GM23338 (cell line): ENCODE data around the gene SLC26A5. TPM values are rescaled to one million over a fixed set of nuclear protein-coding genes. Genes with fewer than 3 reads are reported as not detected.

Experiments
- ATAC-seq: fragments of 200-7000 bp; cut with Tn5 transposase; 3 replicates; pipeline ENCODE4 v1.9.1; 2020
- DNase-seq: peaks from one replicate; pipeline ENCODE4 v3.0.0-alpha.2; 2015; ENCODE audit warnings: low spot score
- H2AFZ ChIP-seq: fragments of 200-600 bp; sonication (generic); 2 replicates; pipeline ENCODE4 v1.8.0; 2016; ENCODE audit warnings: antibody characterized with exemption, mild to moderate bottlenecking, moderate library complexity
- H3F3A ChIP-seq: fragments of 200-600 bp; sonication (generic); replicated peaks from 2 replicates; pipeline ENCODE4 v1.8.0; 2017; ENCODE audit warnings: antibody characterized with exemption, mixed run types, low read depth
- H3K27ac ChIP-seq: fragments of 200-600 bp; sonication (generic); 2 replicates; pipeline ENCODE4 v1.6.1; 2016; ENCODE audit warnings: low read depth
- H3K27me3 ChIP-seq: fragments of 200-600 bp; sonication (generic); 2 replicates; pipeline ENCODE4 v1.8.0; 2016; ENCODE audit warnings: mild to moderate bottlenecking, mixed run types, moderate library complexity; ENCODE audit not compliant: insufficient read depth
- H3K36me3 ChIP-seq: fragments of 200-600 bp; sonication (generic); 2 replicates; pipeline ENCODE4 v1.8.0; 2016; ENCODE audit warnings: mild to moderate bottlenecking; ENCODE audit not compliant: insufficient read depth
- H3K4me1 ChIP-seq: fragments of 200-600 bp; sonication (generic); 2 replicates; pipeline ENCODE4 v1.8.0; 2016; ENCODE audit warnings: mild to moderate bottlenecking, moderate library complexity; ENCODE audit not compliant: insufficient read depth
- H3K4me2 ChIP-seq: fragments of 200-600 bp; sonication (generic); 2 replicates; pipeline ENCODE4 v1.7.1; 2017; ENCODE audit warnings: mixed run types
- H3K4me3 ChIP-seq: fragments of 200-600 bp; sonication (generic); 2 replicates; pipeline ENCODE4 v1.6.1; 2016; ENCODE audit warnings: mixed run types
- H3K79me2 ChIP-seq: fragments of 200-600 bp; sonication (generic); replicated peaks from 2 replicates; pipeline ENCODE4 v1.8.0; 2017; ENCODE audit warnings: mild to moderate bottlenecking; ENCODE audit not compliant: insufficient read depth
- H3K9me2 ChIP-seq: fragments of 200-600 bp; sonication (generic); 2 replicates; pipeline ENCODE4 v1.8.0; 2017; ENCODE audit not compliant: insufficient read depth
- H4K20me1 ChIP-seq: fragments of 200-600 bp; sonication (generic); replicated peaks from 2 replicates; pipeline ENCODE4 v1.8.0; 2017; ENCODE audit warnings: mild to moderate bottlenecking; ENCODE audit not compliant: insufficient read depth
- H3K27ac Mint-ChIP-seq: 2 replicates; pipeline ENCODE4 v1.8.0; 2020; ENCODE audit warnings: inconsistent platforms, mild to moderate bottlenecking, moderate library complexity, mixed read lengths
- H3K27me3 Mint-ChIP-seq: 3 replicates; pipeline ENCODE4 v1.8.0; 2022; ENCODE audit warnings: low read depth, mild to moderate bottlenecking, moderate library complexity, mixed read lengths, inconsistent platforms; ENCODE audit not compliant: insufficient read depth, poor library complexity
- H3K36me3 Mint-ChIP-seq: 3 replicates; pipeline ENCODE4 v1.8.0; 2021; ENCODE audit warnings: low read depth, mild to moderate bottlenecking, inconsistent platforms, moderate library complexity, mixed read lengths
- H3K4me1 Mint-ChIP-seq: 3 replicates; pipeline ENCODE4 v1.8.0; 2020; ENCODE audit warnings: mild to moderate bottlenecking, inconsistent platforms, mixed read lengths
- H3K4me3 Mint-ChIP-seq: 3 replicates; pipeline ENCODE4 v1.8.0; 2021; ENCODE audit warnings: moderate library complexity, mild to moderate bottlenecking, inconsistent platforms, mixed read lengths
- H3K9me3 Mint-ChIP-seq: 3 replicates; pipeline ENCODE4 v1.8.0; 2020; ENCODE audit warnings: moderate library complexity, mild to moderate bottlenecking, inconsistent platforms, mixed read lengths
- CREB1 ChIP-seq: fragments of 250-450 bp; sonication (Bioruptor Pico); IDR thresholded peaks from 2 replicates; pipeline ENCODE4 v1.5.0; 2020; ENCODE audit warnings: low read depth, mild to moderate bottlenecking, moderate library complexity
- CTCF ChIP-seq, 2 experiments: fragments of 200-600 bp in 1 of 2; sonication (generic) in 1 of 2; conservative IDR thresholded peaks; 2 replicates each; pipeline versions ENCODE4 v1.5.1 to v1.6.1; 2016 to 2017; ENCODE audit warnings: antibody characterized with exemption in 2 of 2, low read depth in 2 of 2, mild to moderate bottlenecking in 2 of 2, moderate library complexity in 1 of 2
- EZH2 ChIP-seq: fragments of 200-600 bp; sonication (generic); IDR thresholded peaks from one replicate; pipeline ENCODE4 v1.8.0; 2017; ENCODE audit warnings: antibody characterized with exemption, mild to moderate bottlenecking, low read depth; ENCODE audit not compliant: unreplicated experiment
- EZH2phosphoT487 ChIP-seq: fragments of 200-600 bp; sonication (generic); IDR thresholded peaks from one replicate; pipeline ENCODE4 v1.8.1; 2018; ENCODE audit warnings: antibody characterized with exemption; ENCODE audit not compliant: unreplicated experiment
- JUNB ChIP-seq: IDR thresholded peaks from one replicate; pipeline ENCODE4 v1.6.1; 2016; ENCODE audit warnings: antibody characterized with exemption; ENCODE audit not compliant: unreplicated experiment
- NANOG ChIP-seq: IDR thresholded peaks from 2 replicates; pipeline ENCODE4 v1.6.1; 2016; ENCODE audit warnings: antibody characterized with exemption, borderline replicate concordance
- POLR2AphosphoS5 ChIP-seq: IDR thresholded peaks from 2 replicates; pipeline ENCODE4 v1.6.1; 2016; ENCODE audit warnings: antibody characterized with exemption, low read depth
- REST ChIP-seq: IDR thresholded peaks from one replicate; pipeline ENCODE4 v1.6.1; 2018; ENCODE audit warnings: antibody characterized with exemption; ENCODE audit not compliant: unreplicated experiment
- STAT1 ChIP-seq: IDR thresholded peaks from one replicate; pipeline ENCODE4 v1.6.1; 2016; ENCODE audit warnings: antibody characterized with exemption; ENCODE audit not compliant: unreplicated experiment
- ZNF114 ChIP-seq: fragments of 250-450 bp; sonication (Bioruptor Pico); IDR thresholded peaks from 2 replicates; pipeline ENCODE4 v1.5.0; 2020; ENCODE audit warnings: mild to moderate bottlenecking, moderate library complexity
- ZNF331 ChIP-seq: fragments of 250-450 bp; sonication (Bioruptor Pico); IDR thresholded peaks from 2 replicates; pipeline ENCODE4 v1.5.0; 2020; ENCODE audit warnings: low read depth, mild to moderate bottlenecking, moderate library complexity
- ZNF462 ChIP-seq: fragments of 250-450 bp; sonication (Bioruptor Pico); IDR thresholded peaks from 2 replicates; pipeline ENCODE4 v1.5.0; 2020; ENCODE audit warnings: mild to moderate bottlenecking, moderate library complexity
- polyA plus RNA-seq: library from polyadenylated mRNA; unstranded; fragments of >200 nt; fragmentation: Nextera tagmentation; extraction: Ambion mirVana; gene quantifications from 2 replicates; pipeline ENCODE4 v1.2.1, GENCODE V29; 2016
- total RNA-seq: library from RNA; depleted of rRNA; stranded (reverse); fragments of >200 nt; shearing (Covaris generic); gene quantifications from 2 replicates; pipeline ENCODE4 v1.2.3, GENCODE V29; 2014

Gene SLC26A5
- total and polyA plus RNA-seq, 2 experiments from 2014 or later, result 0.49 to 1.0 TPM

GRCh38 chr7:103348959-103349358 is 97.0 kb downstream of the SLC26A5 start (continued):
- TF ChIP-seq ZNF462 (CRISPR knock-in tag) (no peak), REST (no peak), EZH2phosphoT487 (no peak), CREB1 (CRISPR knock-in tag) (no peak), STAT1 (no peak), ZNF114 (CRISPR knock-in tag) (no peak)

GRCh38 chr7:103348452-103348851 is 97.6 kb downstream of the SLC26A5 start:
- no peaks in the 10 kb centered on the region for H3K9me2 ChIP-seq
- H3K36me3 Mint-ChIP-seq, result peaks cover 13% of the 10 kb centered on the region
- no peaks in the 10 kb centered on the region for H3K27me3 ChIP-seq
- H3K79me2 ChIP-seq, result peaks cover 70% of the 10 kb centered on the region
- peaks cover 16% of the 10 kb centered on the region for H3K4me1 Mint-ChIP-seq
- H3K27ac Mint-ChIP-seq, result 0 out of 2 replicates have a peak overlapping the region, but pooled peaks have one; percentile 26
- no peaks in the 10 kb centered on the region for H3K9me3 Mint-ChIP-seq
- peak overlapping the region; percentile 92 for H3K4me2 ChIP-seq
- peaks cover 14% of the 10 kb centered on the region; the same call in 1 of the 2 replicates for H3K4me1 ChIP-seq
- DNase-seq (no peak), ATAC-seq (no peak)
- peak overlapping the region; percentile 75 for H3K4me3 ChIP-seq
- no peaks in the 10 kb centered on the region for H3K36me3 ChIP-seq
- H3K27me3 Mint-ChIP-seq, result peaks cover 10% of the 10 kb centered on the region
- no peak overlapping the region for H2AFZ ChIP-seq
- H4K20me1 ChIP-seq, result peaks cover 24% of the 10 kb centered on the region
- no peak overlapping the region for H3K27ac ChIP-seq
- no peaks in the 10 kb centered on the region for H3F3A ChIP-seq
- H3K4me3 Mint-ChIP-seq, result peak overlapping the region; percentile 99
- TF ChIP-seq JUNB (no peak), CREB1 (CRISPR knock-in tag) (no peak), CTCF (conservative IDR thresholded peaks at IDR 0.05; ENCODE audit: low read depth in 2 of 2) (no peak), NANOG (no peak), EZH2 (no peak), EZH2phosphoT487 (no peak), POLR2AphosphoS5 (no peak), ZNF331 (CRISPR knock-in tag) (no peak)
